ENCODE results near the gene HTRA1.

DNA sequence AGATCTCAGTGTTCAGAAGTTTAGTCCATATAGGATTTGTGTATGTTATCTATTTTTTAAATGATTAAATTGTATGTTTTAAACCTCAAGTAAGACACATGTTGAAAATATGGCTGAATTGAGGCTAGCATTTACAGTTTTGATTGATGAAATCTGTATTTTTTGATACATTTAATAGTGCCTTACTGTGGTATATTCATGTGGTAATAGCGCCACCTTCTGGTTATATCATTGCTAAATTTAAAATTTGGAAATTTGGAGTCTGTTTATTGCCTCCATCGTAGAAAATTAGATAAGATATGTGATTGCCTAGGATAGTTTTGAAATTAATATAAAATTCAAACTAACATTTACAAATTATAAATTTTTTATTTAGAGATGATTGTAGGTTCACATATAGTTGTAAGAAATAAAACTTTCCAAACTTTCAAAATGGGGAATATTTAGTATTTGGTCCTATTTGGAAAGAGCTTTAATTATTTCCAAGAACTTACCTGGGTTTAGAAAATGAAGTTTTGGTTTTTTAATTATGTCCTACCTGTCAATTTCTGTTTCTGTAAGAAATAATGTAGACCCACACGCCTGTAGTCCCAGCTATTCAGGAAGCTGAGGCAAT lies 26.0 kb upstream of the HTRA1 start:
- no peak for TF ChIP-seq POLR2A (IDR thresholded peaks at IDR 0.05)
- TF ChIP-seq, protein P1, sequence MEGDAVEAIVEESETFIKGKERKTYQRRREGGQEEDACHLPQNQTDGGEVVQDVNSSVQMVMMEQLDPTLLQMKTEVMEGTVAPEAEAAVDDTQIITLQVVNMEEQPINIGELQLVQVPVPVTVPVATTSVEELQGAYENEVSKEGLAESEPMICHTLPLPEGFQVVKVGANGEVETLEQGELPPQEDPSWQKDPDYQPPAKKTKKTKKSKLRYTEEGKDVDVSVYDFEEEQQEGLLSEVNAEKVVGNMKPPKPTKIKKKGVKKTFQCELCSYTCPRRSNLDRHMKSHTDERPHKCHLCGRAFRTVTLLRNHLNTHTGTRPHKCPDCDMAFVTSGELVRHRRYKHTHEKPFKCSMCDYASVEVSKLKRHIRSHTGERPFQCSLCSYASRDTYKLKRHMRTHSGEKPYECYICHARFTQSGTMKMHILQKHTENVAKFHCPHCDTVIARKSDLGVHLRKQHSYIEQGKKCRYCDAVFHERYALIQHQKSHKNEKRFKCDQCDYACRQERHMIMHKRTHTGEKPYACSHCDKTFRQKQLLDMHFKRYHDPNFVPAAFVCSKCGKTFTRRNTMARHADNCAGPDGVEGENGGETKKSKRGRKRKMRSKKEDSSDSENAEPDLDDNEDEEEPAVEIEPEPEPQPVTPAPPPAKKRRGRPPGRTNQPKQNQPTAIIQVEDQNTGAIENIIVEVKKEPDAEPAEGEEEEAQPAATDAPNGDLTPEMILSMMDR (IDR thresholded peaks at IDR 0.05) = peak; percentile 64 to 87 (median 78)
